Activated CD8-positive, alpha-beta T cell treated with anti-CD3 and anti-CD28 coated beads, Interleukin-2, amount 10 ng/mL, durations not matched to agents 7 days and 5 days (primary cell): ENCODE data around the gene OR2V2. TPM values are rescaled to one million over a fixed set of nuclear protein-coding genes. Genes with fewer than 3 reads are reported as not detected.

Experiments used
- ATAC-seq: fragments of 150-1000 bp; cut with Tn5 transposase; one replicate; pipeline ENCODE4 v1.10.0; 2021; ENCODE audit warnings: moderate library complexity
- CTCF ChIA-PET: fragments of 350-600 bp; sonication (Branson Sonifier 250); formaldehyde crosslinking; loops from one replicate; lab custom pipeline; 2021; ENCODE audit warnings: antibody characterized with exemption; lab: Charles Lee
- POLR2A ChIA-PET: fragments of 350-600 bp; sonication (Branson Sonifier 250); formaldehyde crosslinking; loops from one replicate; lab custom pipeline; 2021; ENCODE audit warnings: antibody characterized with exemption; lab: Charles Lee
- DNase-seq: peaks from one replicate; pipeline ENCODE4 v3.0.0-alpha.2; 2020
- H3K27ac Mint-ChIP-seq: one replicate; pipeline ENCODE4 v1.8.0; 2021; ENCODE audit warnings: mild to moderate bottlenecking, mixed read lengths
- H3K27me3 Mint-ChIP-seq: one replicate; pipeline ENCODE4 v1.8.0; 2021; ENCODE audit warnings: low read depth, mixed read lengths
- H3K36me3 Mint-ChIP-seq: one replicate; pipeline ENCODE4 v1.8.0; 2021; ENCODE audit warnings: low read depth, mixed read lengths
- H3K4me1 Mint-ChIP-seq: one replicate; pipeline ENCODE4 v1.8.0; 2021; ENCODE audit warnings: low read depth, mixed read lengths
- H3K4me3 Mint-ChIP-seq: one replicate; pipeline ENCODE4 v1.8.0; 2021; ENCODE audit warnings: mild to moderate bottlenecking, mixed read lengths
- H3K9me3 Mint-ChIP-seq: one replicate; pipeline ENCODE4 v1.8.0; 2022; ENCODE audit warnings: mixed read lengths; ENCODE audit not compliant: insufficient read depth
- total RNA-seq, 2 experiments: library from RNA; stranded (reverse); gene quantifications; one replicate each; pipeline ENCODE4 v1.2.3, GENCODE V29; 2021

OR2V2 gene
- total RNA-seq, 2 experiments from 2014 or later: not detected

DNA sequence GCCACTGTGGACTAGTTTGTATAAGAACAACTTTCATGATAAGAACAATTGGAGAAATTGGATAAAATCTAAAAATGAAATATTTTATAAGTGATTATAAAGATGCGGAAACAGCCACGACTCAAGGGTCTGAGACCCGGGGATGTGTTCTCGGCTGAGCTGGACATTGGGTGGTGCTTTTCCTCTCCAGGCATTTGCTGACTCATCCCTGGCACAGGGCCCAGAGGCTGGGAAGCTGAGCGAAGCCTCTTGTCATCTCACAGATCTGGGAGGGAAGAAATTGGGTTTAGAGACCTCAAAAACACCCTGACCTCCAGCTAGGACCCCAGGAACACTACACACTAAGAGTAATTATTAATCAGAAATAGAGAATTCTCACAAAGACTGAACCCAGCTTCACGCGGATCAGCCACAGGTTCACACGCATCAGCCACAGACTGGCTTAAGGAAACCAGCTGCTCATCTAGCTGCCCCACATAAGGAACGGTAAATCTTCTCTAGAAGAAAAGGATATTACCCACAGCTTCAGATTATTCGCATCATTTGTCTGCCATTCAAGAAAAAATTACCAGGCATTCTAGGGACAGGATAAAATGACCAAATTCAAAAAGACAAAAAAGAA, 13.7 kb upstream of the OR2V2 start:
- no peaks in the 10 kb centered on the region for H3K36me3 Mint-ChIP-seq
- POLR2A ChIA-PET: no interaction called here
- H3K4me3 Mint-ChIP-seq: no peak overlapping the region
- H3K27me3 Mint-ChIP-seq: peaks cover 22% of the 10 kb centered on the region
- H3K27ac Mint-ChIP-seq: no peak overlapping the region
- no peaks in the 10 kb centered on the region for H3K9me3 Mint-ChIP-seq
- ATAC-seq: no peak
- no peak for DNase-seq
- CTCF ChIA-PET: no interaction called here
- no peaks in the 10 kb centered on the region for H3K4me1 Mint-ChIP-seq

DNA sequence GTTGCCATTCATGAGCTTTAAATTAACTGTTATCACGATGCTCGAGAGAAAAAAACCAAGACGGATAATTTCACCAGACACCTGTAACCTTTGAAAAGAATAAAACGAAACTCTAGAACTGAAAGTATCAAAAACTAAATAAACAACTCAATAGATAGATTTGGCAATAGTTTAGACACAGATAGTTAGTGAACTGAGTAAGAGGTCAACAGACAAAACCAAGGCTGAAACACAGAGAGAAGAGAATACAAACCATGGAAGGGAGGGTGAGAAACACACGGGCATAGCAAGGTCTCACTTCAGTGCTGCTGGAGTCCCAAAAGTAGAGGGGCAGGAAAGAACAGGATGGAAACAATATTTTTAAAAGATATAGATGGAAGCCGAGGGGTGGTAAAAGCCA, 13.1 kb upstream of the OR2V2 start:
- Mint-ChIP-seq H3K27ac (no peak overlapping the region), H3K4me1 (no peaks in the 10 kb centered on the region), H3K27me3 (peaks cover 22% of the 10 kb centered on the region), H3K9me3 (no peaks in the 10 kb centered on the region), H3K4me3 (no peak overlapping the region), H3K36me3 (no peaks in the 10 kb centered on the region)
- ATAC-seq (no peak), DNase-seq (no peak)
- POLR2A ChIA-PET: no interaction called here
- CTCF ChIA-PET: no interaction called here

- H3K9me3 Mint-ChIP-seq: no peaks in the 10 kb centered on the region
- no peak overlapping the region for H3K4me3 Mint-ChIP-seq
- ATAC-seq (no peak), DNase-seq (no peak)
- CTCF ChIA-PET: no interaction called here
- no peaks in the 10 kb centered on the region for H3K4me1 Mint-ChIP-seq
- POLR2A ChIA-PET: no interaction called here
- H3K27ac Mint-ChIP-seq: no peak overlapping the region
- no peaks in the 10 kb centered on the region for H3K36me3 Mint-ChIP-seq
- peaks cover 20% of the 10 kb centered on the region for H3K27me3 Mint-ChIP-seq
These were observed 10.9 kb upstream of the OR2V2 start for GRCh38 chr5:181136361-181136955.

DNA sequence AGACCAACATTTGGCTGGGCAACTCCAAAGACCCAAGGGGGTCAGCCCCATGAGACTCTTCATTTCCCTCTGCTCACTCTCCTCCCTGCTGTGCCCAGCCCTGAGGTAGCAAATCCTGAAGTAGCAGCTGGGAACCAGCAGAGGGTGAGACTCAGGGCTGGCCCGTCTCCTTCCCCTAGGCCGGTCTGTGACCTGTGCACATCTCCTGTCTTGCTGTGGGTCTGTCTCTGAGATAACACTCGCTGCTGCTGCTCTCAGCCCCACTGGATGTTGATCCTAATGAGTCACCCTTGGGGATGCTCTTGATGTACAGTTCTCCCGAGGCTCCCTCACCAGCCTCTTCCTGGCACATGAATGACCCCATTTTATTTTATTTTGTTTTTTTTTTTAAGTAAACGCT, 9.1 kb upstream of the OR2V2 start:
- H3K27ac Mint-ChIP-seq: no peak overlapping the region
- CTCF ChIA-PET: no interaction called here
- ATAC-seq: no peak
- no peak overlapping the region for H3K4me3 Mint-ChIP-seq
- no peaks in the 10 kb centered on the region for H3K9me3 Mint-ChIP-seq
- H3K27me3 Mint-ChIP-seq: peaks cover 12% of the 10 kb centered on the region
- no peaks in the 10 kb centered on the region for H3K36me3 Mint-ChIP-seq
- no peaks in the 10 kb centered on the region for H3K4me1 Mint-ChIP-seq
- POLR2A ChIA-PET: no interaction called here
- DNase-seq: no peak

GRCh38 chr5:181140766-181141165, 6.6 kb upstream of the OR2V2 start:
- Mint-ChIP-seq H3K27ac (no peak overlapping the region), H3K4me1 (no peaks in the 10 kb centered on the region), H3K4me3 (no peak overlapping the region), H3K9me3 (peaks cover 5% of the 10 kb centered on the region), H3K27me3 (peaks cover 10% of the 10 kb centered on the region), H3K36me3 (no peaks in the 10 kb centered on the region)
- DNase-seq (no peak), ATAC-seq (no peak)
- POLR2A ChIA-PET: no interaction called here
- CTCF ChIA-PET: no interaction called here

GRCh38 chr5:181142054-181142453, 5.3 kb upstream of the OR2V2 start:
- Mint-ChIP-seq H3K4me3 (no peak overlapping the region), H3K27ac (no peak overlapping the region), H3K9me3 (peaks cover 5% of the 10 kb centered on the region), H3K4me1 (no peaks in the 10 kb centered on the region), H3K27me3 (peaks cover 16% of the 10 kb centered on the region), H3K36me3 (no peaks in the 10 kb centered on the region)
- ChIA-PET POLR2A (no interaction called here), CTCF (no interaction called here)
- ATAC-seq: no peak
- DNase-seq: no peak

DNA sequence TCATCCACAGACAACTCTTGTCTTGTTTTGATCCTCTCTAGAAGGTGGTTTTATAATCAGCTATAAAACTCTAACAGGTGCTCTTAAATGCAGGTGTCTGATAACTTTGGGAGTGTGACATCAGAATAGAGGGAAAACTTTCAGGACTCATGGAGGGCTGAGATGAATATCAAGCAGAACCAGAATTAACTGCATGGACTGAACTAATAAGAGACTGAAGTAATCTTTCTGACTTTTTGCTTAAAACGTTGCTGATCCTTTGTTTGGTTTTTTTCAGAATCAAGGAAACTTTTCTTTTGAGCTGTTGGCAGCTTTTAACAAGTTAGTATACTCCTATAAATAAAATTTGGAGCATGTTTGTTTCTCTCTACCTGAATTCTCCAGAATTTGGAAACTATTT, 2.3 kb upstream of the OR2V2 start:
- no peak for DNase-seq
- Mint-ChIP-seq H3K27me3 (peaks cover 26% of the 10 kb centered on the region), H3K36me3 (no peaks in the 10 kb centered on the region), H3K9me3 (peaks cover 5% of the 10 kb centered on the region), H3K4me1 (no peaks in the 10 kb centered on the region), H3K27ac (no peak overlapping the region), H3K4me3 (no peak overlapping the region)
- CTCF ChIA-PET: no interaction called here
- no peak for ATAC-seq
- POLR2A ChIA-PET: no interaction called here

GRCh38 chr5:181149355-181149754, 2.0 kb downstream of the OR2V2 start:
- H3K4me3 Mint-ChIP-seq: no peak overlapping the region
- no peak for DNase-seq
- ATAC-seq: no peak
- peaks cover 5% of the 10 kb centered on the region for H3K9me3 Mint-ChIP-seq
- POLR2A ChIA-PET: no interaction called here
- CTCF ChIA-PET: no interaction called here
- no peak overlapping the region for H3K27ac Mint-ChIP-seq
- H3K27me3 Mint-ChIP-seq: peaks cover 22% of the 10 kb centered on the region
- H3K4me1 Mint-ChIP-seq: peaks cover 7% of the 10 kb centered on the region
- no peaks in the 10 kb centered on the region for H3K36me3 Mint-ChIP-seq

- H3K27me3 Mint-ChIP-seq: peaks cover 19% of the 10 kb centered on the region
- POLR2A ChIA-PET: no interaction called here
These were observed 2.7 kb downstream of the OR2V2 start for GRCh38 chr5:181149806-181150733.

DNA sequence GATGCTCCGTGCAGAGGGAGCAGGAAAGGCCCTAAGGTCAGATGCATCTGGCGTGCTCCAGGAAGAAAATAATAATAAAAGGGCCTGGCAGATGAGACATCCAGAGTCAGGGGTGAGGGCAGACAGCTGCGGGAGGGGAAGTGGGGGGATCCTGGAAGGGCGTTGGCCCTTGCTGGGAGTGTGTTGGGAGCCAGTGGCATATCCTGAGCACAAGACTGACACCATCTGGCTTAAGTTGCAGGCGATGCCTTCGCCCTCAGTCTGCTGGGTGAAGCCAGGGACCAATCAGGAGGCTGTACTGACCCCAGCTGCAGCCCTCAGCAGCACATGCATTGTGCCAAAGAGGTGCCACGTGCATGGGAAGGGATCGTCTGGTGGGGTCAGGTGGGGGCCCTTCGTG, 3.8 kb downstream of the OR2V2 start:
- ATAC-seq: no peak
- POLR2A ChIA-PET: no interaction called here
- H3K9me3 Mint-ChIP-seq: no peaks in the 10 kb centered on the region
- no peak for DNase-seq
- H3K27ac Mint-ChIP-seq: no peak overlapping the region
- no peak overlapping the region for H3K4me3 Mint-ChIP-seq
- no peaks in the 10 kb centered on the region for H3K36me3 Mint-ChIP-seq
- H3K4me1 Mint-ChIP-seq: peaks cover 13% of the 10 kb centered on the region
- CTCF ChIA-PET: no interaction called here
- H3K27me3 Mint-ChIP-seq: peaks cover 18% of the 10 kb centered on the region

More at GRCh38 chr5:181149806-181150733, 2.7 kb downstream of the OR2V2 start:
- CTCF ChIA-PET: no interaction called here
- DNase-seq (no peak), ATAC-seq (no peak)
- Mint-ChIP-seq H3K36me3 (no peaks in the 10 kb centered on the region), H3K27ac (no peak overlapping the region), H3K9me3 (peaks cover 3% of the 10 kb centered on the region), H3K4me3 (no peak overlapping the region), H3K4me1 (peaks cover 10% of the 10 kb centered on the region)

GRCh38 chr5:181152406-181152805, 5.0 kb downstream of the OR2V2 start:
- H3K4me3 Mint-ChIP-seq: no peak overlapping the region
- H3K36me3 Mint-ChIP-seq: no peaks in the 10 kb centered on the region
- no peaks in the 10 kb centered on the region for H3K9me3 Mint-ChIP-seq
- no peak for ATAC-seq
- H3K4me1 Mint-ChIP-seq: peaks cover 13% of the 10 kb centered on the region
- no peak for DNase-seq
- ChIA-PET POLR2A (no interaction called here), CTCF (no interaction called here)
- peaks cover 14% of the 10 kb centered on the region for H3K27me3 Mint-ChIP-seq
- H3K27ac Mint-ChIP-seq: no peak overlapping the region

DNA sequence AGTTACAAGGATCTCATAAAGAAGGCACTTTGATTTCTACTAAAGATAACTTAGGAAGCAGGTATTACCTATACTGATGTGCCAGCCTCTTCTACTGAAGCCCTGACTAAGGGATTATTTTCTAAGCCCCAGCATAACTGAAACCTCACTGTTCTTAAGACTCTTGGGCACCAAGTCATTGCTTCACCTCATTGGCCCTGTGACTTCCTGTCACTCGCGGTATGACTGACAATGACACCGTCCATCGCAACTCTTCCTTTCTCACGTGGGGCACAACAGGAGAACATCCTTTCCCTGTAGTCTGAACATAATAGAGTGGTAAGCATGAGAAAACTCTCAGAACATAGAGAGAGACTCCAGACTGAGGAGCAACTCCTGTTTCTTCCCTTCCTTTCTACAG, 6.4 kb downstream of the OR2V2 start:
- H3K27me3 Mint-ChIP-seq: peaks cover 13% of the 10 kb centered on the region
- ATAC-seq (no peak), DNase-seq (no peak)
- H3K9me3 Mint-ChIP-seq: no peaks in the 10 kb centered on the region
- no peaks in the 10 kb centered on the region for H3K36me3 Mint-ChIP-seq
- peaks cover 13% of the 10 kb centered on the region for H3K4me1 Mint-ChIP-seq
- H3K4me3 Mint-ChIP-seq: no peak overlapping the region
- no peak overlapping the region for H3K27ac Mint-ChIP-seq
- POLR2A ChIA-PET: no interaction called here
- CTCF ChIA-PET: no interaction called here
